H1 (cell line): Measurements from ENCODE around the gene TNFRSF11A. TPM values are rescaled to one million over a fixed set of nuclear protein-coding genes. Genes with fewer than 3 reads are reported as not detected.

ENCODE experiments used
- CTCF ChIA-PET: fragments of 300-600 bp; sonication (Branson Sonifier 250); formaldehyde crosslinking; loops from one replicate; lab custom pipeline; 2021; ENCODE audit not compliant: partially characterized antibody; lab: Charles Lee
- POLR2A ChIA-PET: fragments of 300-600 bp; sonication (Branson Sonifier 250); formaldehyde crosslinking; loops from one replicate; lab custom pipeline; 2021; ENCODE audit warnings: inconsistent platforms; ENCODE audit not compliant: partially characterized antibody; lab: Charles Lee
- DNase-seq, 2 experiments: peaks; one replicate each; pipeline versions ENCODE4 v3.0.0 to v3.0.0-alpha.2; 2010 to 2022; ENCODE audit warnings: low spot score in 2 of 2, low read depth in 1 of 2, mixed read lengths in 1 of 2
- FAIRE-seq: peaks from 2 replicates; lab custom pipeline; 2011; peaks lifted over from hg19 to GRCh38; lab: Jason Lieb, UNC
- H2AFZ ChIP-seq: 2 replicates; pipeline ENCODE4 v1.8.1; 2012; ENCODE audit warnings: low read length, inconsistent platforms
- H2AK5ac ChIP-seq: 2 replicates; pipeline ENCODE4 v1.6.1; 2013; ENCODE audit warnings: low read depth, low read length
- H2BK120ac ChIP-seq: replicated peaks from 2 replicates; pipeline ENCODE3; 2013; ENCODE audit warnings: low read depth, low read length, inconsistent platforms
- H2BK12ac ChIP-seq: 2 replicates; pipeline ENCODE4 v1.6.1; 2013; ENCODE audit warnings: low read depth, low read length
- H2BK15ac ChIP-seq: 2 replicates; pipeline ENCODE4 v1.6.1; 2013; ENCODE audit warnings: low read length
- H2BK20ac ChIP-seq: 2 replicates; pipeline ENCODE4 v1.6.1; 2013; ENCODE audit warnings: low read length
- H2BK5ac ChIP-seq: 2 replicates; pipeline ENCODE4 v1.6.1; 2013; ENCODE audit warnings: low read depth, low read length
- H3K14ac ChIP-seq: 2 replicates; pipeline ENCODE4 v1.6.1; 2013; ENCODE audit warnings: inconsistent platforms; ENCODE audit not compliant: insufficient read length
- H3K18ac ChIP-seq: 2 replicates; pipeline ENCODE4 v1.6.1; 2013; ENCODE audit warnings: low read length; ENCODE audit errors: extremely low read depth
- H3K23ac ChIP-seq: 2 replicates; pipeline ENCODE4 v1.6.1; 2013; ENCODE audit warnings: inconsistent platforms; ENCODE audit not compliant: insufficient read length
- H3K23me2 ChIP-seq: 2 replicates; pipeline ENCODE4 v1.6.1; 2013; ENCODE audit warnings: low read depth, low read length
- H3K27ac ChIP-seq: 2 replicates; pipeline ENCODE4 v1.6.1; 2011; ENCODE audit warnings: low read depth, low read length, inconsistent platforms
- H3K27me3 ChIP-seq, 4 experiments: replicated peaks in 1 of 4; 1 replicate in 1 of 4; 2 replicates in 3 of 4; pipeline versions ENCODE4 v1.6.1 to v1.8.1; 2011 to 2013; ENCODE audit warnings: low read length in 3 of 4, mild to moderate bottlenecking in 3 of 4, inconsistent platforms in 2 of 4, mixed read lengths in 2 of 4, moderate library complexity in 1 of 4; ENCODE audit not compliant: control insufficient read depth in 3 of 4, insufficient read depth in 3 of 4; ENCODE audit errors: extremely low read depth in 1 of 4
- H3K36me3 ChIP-seq, 4 experiments: 2 replicates each; pipeline versions ENCODE4 v1.6.1 to v1.8.1; 2011 to 2013; ENCODE audit warnings: mild to moderate bottlenecking in 4 of 4, low read length in 3 of 4, moderate library complexity in 2 of 4, control low read depth in 1 of 4, inconsistent platforms in 1 of 4; ENCODE audit not compliant: insufficient read depth in 4 of 4, control insufficient read depth in 2 of 4
- H3K4ac ChIP-seq: replicated peaks from 2 replicates; pipeline ENCODE3; 2013; ENCODE audit warnings: low read length, low read depth, mixed read lengths, inconsistent platforms; ENCODE audit not compliant: insufficient read length
- H3K4me1 ChIP-seq, 4 experiments: replicated peaks in 1 of 4; 1 replicate in 1 of 4; 2 replicates in 3 of 4; pipeline versions ENCODE4 v1.6.1 to v1.8.1; 2011 to 2013; ENCODE audit warnings: low read length in 3 of 4, inconsistent platforms in 2 of 4, mixed read lengths in 1 of 4; ENCODE audit not compliant: insufficient read depth in 4 of 4, control insufficient read depth in 3 of 4
- H3K4me2 ChIP-seq, 2 experiments: 2 replicates each; pipeline versions ENCODE4 v1.6.1 to v1.8.1; 2011 to 2013; ENCODE audit warnings: low read depth in 2 of 2, low read length in 2 of 2, control low read depth in 1 of 2, inconsistent platforms in 1 of 2, mild to moderate bottlenecking in 1 of 2; ENCODE audit not compliant: insufficient read depth in 1 of 2
- H3K4me3 ChIP-seq, 4 experiments: fragments of 200-600, 300-600 bp in 1 of 4; sonication (generic), shearing (Covaris generic), sonication (Bioruptor Twin) in 1 of 4; 2 replicates each; pipeline versions ENCODE4 v1.5.1 to v1.8.1; 2011 to 2016; ENCODE audit warnings: low read length in 4 of 4, low read depth in 3 of 4, control low read depth in 2 of 4, inconsistent platforms in 2 of 4, mild to moderate bottlenecking in 2 of 4, mixed read lengths in 1 of 4, moderate library complexity in 1 of 4; ENCODE audit not compliant: insufficient read depth in 2 of 4; ENCODE audit errors: extremely low read depth in 1 of 4
- H3K56ac ChIP-seq: replicated peaks from 2 replicates; pipeline ENCODE3; 2013; ENCODE audit warnings: low read depth, mild to moderate bottlenecking, mixed read lengths, low read length, inconsistent platforms; ENCODE audit not compliant: insufficient read length
- H3K79me1 ChIP-seq: 2 replicates; pipeline ENCODE4 v1.6.1; 2013; ENCODE audit warnings: low read depth, low read length, control low read depth
- H3K79me2 ChIP-seq, 2 experiments: 2 replicates each; pipeline versions ENCODE4 v1.6.1 to v1.8.1; 2012 to 2013; ENCODE audit warnings: low read length in 2 of 2, mild to moderate bottlenecking in 2 of 2, inconsistent platforms in 1 of 2; ENCODE audit not compliant: insufficient read depth in 2 of 2, control insufficient read depth in 1 of 2
- H3K9ac ChIP-seq, 4 experiments: replicated peaks in 1 of 4; 1 replicate in 1 of 4; 2 replicates in 3 of 4; pipeline versions ENCODE4 v1.6.1 to v1.8.1; 2011 to 2013; ENCODE audit warnings: low read depth in 3 of 4, low read length in 3 of 4, control low read depth in 2 of 4, mild to moderate bottlenecking in 2 of 4, moderate library complexity in 2 of 4, inconsistent platforms in 1 of 4; ENCODE audit errors: extremely low read depth in 1 of 4
- H3K9me3 ChIP-seq, 2 experiments: 2 replicates each; pipeline versions ENCODE4 v1.6.1 to v1.8.1; 2012 to 2013; ENCODE audit warnings: mild to moderate bottlenecking in 2 of 2, moderate library complexity in 2 of 2, control low read depth in 1 of 2, inconsistent platforms in 1 of 2, low read depth in 1 of 2, low read length in 1 of 2, mixed read lengths in 1 of 2; ENCODE audit not compliant: insufficient read depth in 2 of 2
- H4K20me1 ChIP-seq, 2 experiments: replicated peaks in 1 of 2; 2 replicates each; pipeline versions ENCODE3 to v1.8.1; 2011 to 2013; ENCODE audit warnings: inconsistent platforms in 2 of 2, low read length in 2 of 2, mild to moderate bottlenecking in 1 of 2; ENCODE audit not compliant: insufficient read depth in 2 of 2, control insufficient read depth in 1 of 2
- H4K5ac ChIP-seq: 2 replicates; pipeline ENCODE4 v1.6.1; 2013; ENCODE audit warnings: low read length, low read depth, mixed read lengths, inconsistent platforms; ENCODE audit not compliant: insufficient read length
- H4K8ac ChIP-seq: 2 replicates; pipeline ENCODE4 v1.8.0; 2013; ENCODE audit warnings: mild to moderate bottlenecking, moderate library complexity, low read length, inconsistent platforms; ENCODE audit not compliant: insufficient read depth; ENCODE audit errors: extremely low read depth
- H4K91ac ChIP-seq: replicated peaks from 2 replicates; pipeline ENCODE3; 2013; ENCODE audit warnings: low read length, mixed read lengths, inconsistent platforms; ENCODE audit not compliant: insufficient read length
- CBX8 ChIP-seq: fragments of 300-800, 300-1000 bp; sonication (generic); IDR thresholded peaks from 2 replicates; pipeline ENCODE4 v1.7.1; 2016; ENCODE audit warnings: low read depth, low read length, borderline replicate concordance
- CHD1 ChIP-seq: IDR thresholded peaks from 2 replicates; pipeline ENCODE4 v1.6.1; 2012; ENCODE audit warnings: low read depth, low read length, improper control_type of control experiment
- CREB1 ChIP-seq: IDR thresholded peaks from 2 replicates; pipeline ENCODE4 v1.6.1; 2012; ENCODE audit warnings: inconsistent platforms
- PHF8 ChIP-seq: fragments of 200-600 bp; sonication (generic); conservative IDR thresholded peaks from 2 replicates; pipeline ENCODE4 v1.7.1; 2012; ENCODE audit warnings: low read depth, mild to moderate bottlenecking, inconsistent platforms, low read length, moderate library complexity
- SP2 ChIP-seq: IDR thresholded peaks from 2 replicates; pipeline ENCODE4 v1.6.1; 2012; ENCODE audit warnings: mild to moderate bottlenecking, low read length, inconsistent platforms
- TCF12 ChIP-seq: IDR thresholded peaks from 2 replicates; pipeline ENCODE4 v1.6.1; 2011; ENCODE audit warnings: low read depth, mild to moderate bottlenecking, low read length
- WGBS, 2 experiments: shearing (Covaris generic) in 1 of 2; methylation state at CpG; one replicate each; pipeline versions ENCODE4 v1.1.6 to v1.1.7; 2013 to 2015; ENCODE audit warnings: low lambda C conversion rate in 2 of 2, mixed read lengths in 2 of 2, inconsistent platforms in 1 of 2, low coverage in 1 of 2, missing lambda C conversion rate in 1 of 2; ENCODE audit not compliant: insufficient replicate concordance in 2 of 2, insufficient coverage in 1 of 2, insufficient read length in 1 of 2; ENCODE audit errors: extremely low coverage in 1 of 2, missing lambda C conversion rate in 1 of 2; 5-methylcytosine and 5-hydroxymethylcytosine counted together
- polyA plus RNA-seq, 7 experiments: library from polyadenylated mRNA; depleted of rRNA in 3 of 7; stranded (reverse) in 5 of 7; unstranded in 2 of 7; fragments of >200 nt in 5 of 7; fragments of 200-250 nt in 2 of 7; gene quantifications; 1 replicate in 5 of 7; 2 replicates in 1 of 7; 4 replicates in 1 of 7; pipeline versions ENCODE4 v1.2.1 to v1.2.3, GENCODE V29; 2011 to 2013; ENCODE audit warnings: missing spikeins in 2 of 7, mixed read lengths in 2 of 7
- total RNA-seq: library from RNA; stranded (reverse); fragmentation: NEBNext Ultra II Directional; extraction: Animal tissue kit (Norgen Biotek cat#: 25700); gene quantifications from 2 replicates; pipeline ENCODE4 v1.2.1, GENCODE V29; 2021
- TF ChIP-seq, protein P1 (sequence below): IDR thresholded peaks from 2 replicates; pipeline ENCODE4 v1.6.1; 2011; ENCODE audit warnings: low read length, improper control_type of control experiment

Gene TNFRSF11A
- total and polyA plus RNA-seq, 2 of the 8 experiments (the other 6 are each of a cell fraction or from before 2014, with no cell fraction given): 8.7 to 10.6 TPM

DNA sequence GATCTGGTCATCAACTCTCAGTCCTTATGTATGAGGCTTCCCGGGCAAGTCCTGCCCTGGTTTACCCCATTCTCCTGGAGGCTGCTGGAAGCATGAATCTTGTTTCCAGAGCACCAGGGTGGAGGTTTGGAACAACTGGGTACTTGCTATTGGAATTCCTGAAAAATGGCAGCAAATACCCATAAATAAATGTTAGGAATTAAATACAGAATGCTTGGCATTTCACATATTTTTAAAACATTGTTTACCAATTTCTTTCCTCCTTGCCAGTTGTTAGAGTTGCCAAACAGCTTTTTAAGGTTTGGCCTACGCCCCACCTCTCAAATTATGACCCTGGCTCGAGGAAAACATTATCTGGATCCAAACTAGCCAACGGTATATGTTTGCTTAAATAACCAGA, 107.1 kb downstream of the TNFRSF11A start:
- Histone ChIP-seq H3K14ac (no peak overlapping the region), H2AFZ (no peak overlapping the region), H3K4me2 (no peak overlapping the region), H3K9me3 (peaks cover 0 to 2% of the 10 kb centered on the region in 2 experiments; a peak in 2 of 4 replicates), H3K18ac (no peak overlapping the region), H4K91ac (no peak overlapping the region), H3K27me3 (no peaks in the 10 kb centered on the region), H4K5ac (no peak overlapping the region), H2BK5ac (no peak overlapping the region), H3K79me2 (no peaks in the 10 kb centered on the region), H2BK120ac (no peak overlapping the region)
- WGBS, 2 experiments: 88% methylated on average over 4 of the region's 4 CpGs; no CpG with 5 or more reads in 1 of the 2 experiments
- POLR2A ChIA-PET: no interaction called here
- TF ChIP-seq SP2: no peak
- TF ChIP-seq PHF8: no peak
- TF ChIP-seq, protein P1, sequence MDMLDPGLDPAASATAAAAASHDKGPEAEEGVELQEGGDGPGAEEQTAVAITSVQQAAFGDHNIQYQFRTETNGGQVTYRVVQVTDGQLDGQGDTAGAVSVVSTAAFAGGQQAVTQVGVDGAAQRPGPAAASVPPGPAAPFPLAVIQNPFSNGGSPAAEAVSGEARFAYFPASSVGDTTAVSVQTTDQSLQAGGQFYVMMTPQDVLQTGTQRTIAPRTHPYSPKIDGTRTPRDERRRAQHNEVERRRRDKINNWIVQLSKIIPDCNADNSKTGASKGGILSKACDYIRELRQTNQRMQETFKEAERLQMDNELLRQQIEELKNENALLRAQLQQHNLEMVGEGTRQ: no peak
- no peak for TF ChIP-seq TCF12
- TF ChIP-seq CBX8: no peak
- TF ChIP-seq CREB1: no peak
- no peak for TF ChIP-seq CHD1
- TF ChIP-seq, all 59 proteins: peak for 0
- Histone ChIP-seq H2BK20ac (no peak overlapping the region), H2BK12ac (no peak overlapping the region), H3K56ac (no peak overlapping the region), H4K8ac (no peak overlapping the region), H3K4me3 (no peak overlapping the region), H4K20me1 (no peaks in the 10 kb centered on the region), H2AK5ac (no peak overlapping the region), H3K4ac (no peak overlapping the region), H3K9ac (no peak overlapping the region), H3K79me1 (no peaks in the 10 kb centered on the region), H2BK15ac (no peak overlapping the region), H3K23ac (no peak overlapping the region), H3K23me2 (no peaks in the 10 kb centered on the region), H3K27ac (no peak overlapping the region), H3K36me3 (no peaks in the 10 kb centered on the region), H3K4me1 (no peaks in the 10 kb centered on the region)
- no peak for DNase-seq
- no peak for FAIRE-seq
- CTCF ChIA-PET: interaction anchor here (0.6 to 1.5 kb wide), 4 partner anchors 23 to 723 kb away, joined by 3 to 6 read pairs (median 4); no protein-coding TSS in a partner anchor
